SK-N-SH treated with all-trans-retinoic acid at 6 μM for 48 hours (cell line): ENCODE data around the gene CRYL1.

Experiments used
- ARNTL ChIP-seq: fragments of 450-650 bp; formaldehyde crosslinking; IDR thresholded peaks from 2 replicates; pipeline ENCODE4 v1.5.0; 2020; ENCODE audit warnings: low read depth, mild to moderate bottlenecking, moderate library complexity, borderline replicate concordance
- ESRRG ChIP-seq: fragments of 250-450 bp; sonication (Bioruptor Pico); IDR thresholded peaks from 2 replicates; pipeline ENCODE4 v1.6.1; 2021; ENCODE audit warnings: mild to moderate bottlenecking
- OSR1 ChIP-seq: fragments of 250-450 bp; sonication (Bioruptor Pico); IDR thresholded peaks from 2 replicates; pipeline ENCODE4 v1.8.0; 2022; ENCODE audit warnings: moderate library complexity, mild to moderate bottlenecking, inconsistent platforms
- TSHZ2 ChIP-seq: fragments of 250-450 bp; sonication (Bioruptor Pico); IDR thresholded peaks from 2 replicates; pipeline ENCODE4 v1.5.0; 2020; ENCODE audit warnings: mild to moderate bottlenecking, moderate library complexity
- ZC3H10 ChIP-seq: fragments of 250-450 bp; sonication (Bioruptor Pico); IDR thresholded peaks from 2 replicates; pipeline ENCODE4 v1.5.1; 2021; ENCODE audit warnings: mild to moderate bottlenecking, moderate library complexity

DNA sequence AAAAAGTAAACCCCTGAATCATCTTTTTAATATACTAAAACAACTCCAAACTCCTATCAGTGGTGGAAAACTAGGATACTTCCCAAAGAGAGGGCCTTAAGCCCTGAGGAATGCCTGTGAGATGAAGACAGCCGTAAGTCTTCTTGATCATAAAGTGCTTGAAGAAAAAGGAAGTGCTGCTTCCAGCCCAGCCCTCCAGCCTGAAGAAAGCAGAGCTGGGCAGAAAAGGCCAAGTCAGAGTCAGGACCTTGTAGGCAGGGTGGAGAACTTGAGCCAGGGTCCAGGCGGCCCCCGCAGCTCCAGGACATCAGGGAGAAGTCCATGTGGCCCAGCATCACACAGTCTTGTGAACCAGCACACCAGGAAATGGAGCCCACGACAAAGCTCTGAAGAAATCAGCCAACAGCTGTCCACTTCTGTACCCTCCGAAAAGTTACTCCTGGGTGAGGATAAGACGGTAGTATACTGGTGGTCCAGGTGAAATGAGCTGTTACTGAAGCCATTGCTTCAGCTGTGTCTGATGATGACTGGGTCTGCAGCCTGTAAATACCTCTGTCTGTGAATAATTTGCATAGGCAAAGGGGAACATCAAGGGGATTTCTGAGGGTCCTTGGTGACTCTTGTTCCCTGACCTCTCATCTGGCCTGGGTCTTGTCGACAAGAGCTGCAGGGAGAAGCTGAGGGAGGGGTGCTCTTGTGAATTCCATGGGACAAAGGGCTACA, 18.7 kb upstream of the CRYL1 start:
- no peak for TF ChIP-seq ARNTL (CRISPR knock-in tag)
- TF ChIP-seq OSR1 = no peak
- TF ChIP-seq ESRRG (CRISPR knock-in tag) = no peak
- TF ChIP-seq TSHZ2 (CRISPR knock-in tag) = no peak
- no peak for TF ChIP-seq ZC3H10 (CRISPR knock-in tag)
